ENCODE measurements around the gene NPAT. TPM values are rescaled to one million over a fixed set of nuclear protein-coding genes. Genes with fewer than 3 reads are reported as not detected.

The NPAT gene
- total and polyA plus RNA-seq, 2 of the 13 experiments (the other 11 are each of a cell fraction or from before 2014, with no cell fraction given): 4.4 to 11.2 TPM

GRCh38 chr11:108121274-108122155 is 100.9 kb downstream of the NPAT start, which contains the start of gene ACAT1 (continued):
- TF ChIP-seq, protein P1, sequence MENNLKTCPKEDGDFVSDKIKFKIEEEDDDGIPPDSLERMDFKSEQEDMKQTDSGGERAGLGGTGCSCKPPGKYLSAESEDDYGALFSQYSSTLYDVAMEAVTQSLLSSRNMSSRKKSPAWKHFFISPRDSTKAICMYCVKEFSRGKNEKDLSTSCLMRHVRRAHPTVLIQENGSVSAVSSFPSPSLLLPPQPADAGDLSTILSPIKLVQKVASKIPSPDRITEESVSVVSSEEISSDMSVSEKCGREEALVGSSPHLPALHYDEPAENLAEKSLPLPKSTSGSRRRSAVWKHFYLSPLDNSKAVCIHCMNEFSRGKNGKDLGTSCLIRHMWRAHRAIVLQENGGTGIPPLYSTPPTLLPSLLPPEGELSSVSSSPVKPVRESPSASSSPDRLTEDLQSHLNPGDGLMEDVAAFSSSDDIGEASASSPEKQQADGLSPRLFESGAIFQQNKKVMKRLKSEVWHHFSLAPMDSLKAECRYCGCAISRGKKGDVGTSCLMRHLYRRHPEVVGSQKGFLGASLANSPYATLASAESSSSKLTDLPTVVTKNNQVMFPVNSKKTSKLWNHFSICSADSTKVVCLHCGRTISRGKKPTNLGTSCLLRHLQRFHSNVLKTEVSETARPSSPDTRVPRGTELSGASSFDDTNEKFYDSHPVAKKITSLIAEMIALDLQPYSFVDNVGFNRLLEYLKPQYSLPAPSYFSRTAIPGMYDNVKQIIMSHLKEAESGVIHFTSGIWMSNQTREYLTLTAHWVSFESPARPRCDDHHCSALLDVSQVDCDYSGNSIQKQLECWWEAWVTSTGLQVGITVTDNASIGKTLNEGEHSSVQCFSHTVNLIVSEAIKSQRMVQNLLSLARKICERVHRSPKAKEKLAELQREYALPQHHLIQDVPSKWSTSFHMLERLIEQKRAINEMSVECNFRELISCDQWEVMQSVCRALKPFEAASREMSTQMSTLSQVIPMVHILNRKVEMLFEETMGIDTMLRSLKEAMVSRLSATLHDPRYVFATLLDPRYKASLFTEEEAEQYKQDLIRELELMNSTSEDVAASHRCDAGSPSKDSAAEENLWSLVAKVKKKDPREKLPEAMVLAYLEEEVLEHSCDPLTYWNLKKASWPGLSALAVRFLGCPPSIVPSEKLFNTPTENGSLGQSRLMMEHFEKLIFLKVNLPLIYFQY (CRISPR knock-in tag; IDR thresholded peaks at IDR 0.05; ENCODE audit: borderline replicate concordance): peak; percentile 61; the same call in 1 of the 2 replicates
- TF ChIP-seq MAFF (IDR thresholded peaks at IDR 0.05; ENCODE audit: low read depth, low read length): no peak
- 0 out of 2 replicates have a peak, but pooled peaks have one; percentile 34 for TF ChIP-seq ZSCAN5A (CRISPR knock-in tag; IDR thresholded peaks at IDR 0.05; ENCODE audit: borderline replicate concordance)
- TF ChIP-seq ZNF530 (CRISPR knock-in tag; IDR thresholded peaks at IDR 0.05; ENCODE audit: low read depth): no peak
- TF ChIP-seq ZBTB1 (CRISPR knock-in tag; IDR thresholded peaks at IDR 0.05; ENCODE audit: borderline replicate concordance): no peak
- TF ChIP-seq, protein P2, sequence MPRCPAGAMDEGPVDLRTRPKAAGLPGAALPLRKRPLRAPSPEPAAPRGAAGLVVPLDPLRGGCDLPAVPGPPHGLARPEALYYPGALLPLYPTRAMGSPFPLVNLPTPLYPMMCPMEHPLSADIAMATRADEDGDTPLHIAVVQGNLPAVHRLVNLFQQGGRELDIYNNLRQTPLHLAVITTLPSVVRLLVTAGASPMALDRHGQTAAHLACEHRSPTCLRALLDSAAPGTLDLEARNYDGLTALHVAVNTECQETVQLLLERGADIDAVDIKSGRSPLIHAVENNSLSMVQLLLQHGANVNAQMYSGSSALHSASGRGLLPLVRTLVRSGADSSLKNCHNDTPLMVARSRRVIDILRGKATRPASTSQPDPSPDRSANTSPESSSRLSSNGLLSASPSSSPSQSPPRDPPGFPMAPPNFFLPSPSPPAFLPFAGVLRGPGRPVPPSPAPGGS (CRISPR knock-in tag; IDR thresholded peaks at IDR 0.05): peak; percentile 74; the same call in 1 of the 2 replicates
- TF ChIP-seq GPN1 (CRISPR knock-in tag; IDR thresholded peaks at IDR 0.05; ENCODE audit: borderline replicate concordance): no peak
- no peak for TF ChIP-seq PCBP1 (IDR thresholded peaks at IDR 0.05; ENCODE audit: borderline replicate concordance, low read depth, low read length)
- TF ChIP-seq, protein P3, sequence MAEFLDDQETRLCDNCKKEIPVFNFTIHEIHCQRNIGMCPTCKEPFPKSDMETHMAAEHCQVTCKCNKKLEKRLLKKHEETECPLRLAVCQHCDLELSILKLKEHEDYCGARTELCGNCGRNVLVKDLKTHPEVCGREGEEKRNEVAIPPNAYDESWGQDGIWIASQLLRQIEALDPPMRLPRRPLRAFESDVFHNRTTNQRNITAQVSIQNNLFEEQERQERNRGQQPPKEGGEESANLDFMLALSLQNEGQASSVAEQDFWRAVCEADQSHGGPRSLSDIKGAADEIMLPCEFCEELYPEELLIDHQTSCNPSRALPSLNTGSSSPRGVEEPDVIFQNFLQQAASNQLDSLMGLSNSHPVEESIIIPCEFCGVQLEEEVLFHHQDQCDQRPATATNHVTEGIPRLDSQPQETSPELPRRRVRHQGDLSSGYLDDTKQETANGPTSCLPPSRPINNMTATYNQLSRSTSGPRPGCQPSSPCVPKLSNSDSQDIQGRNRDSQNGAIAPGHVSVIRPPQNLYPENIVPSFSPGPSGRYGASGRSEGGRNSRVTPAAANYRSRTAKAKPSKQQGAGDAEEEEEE (CRISPR knock-in tag; IDR thresholded peaks at IDR 0.05; ENCODE audit: borderline replicate concordance): peak; percentile 49; the same call in 1 of the 2 replicates
- TF ChIP-seq AFF4 (CRISPR knock-in tag; IDR thresholded peaks at IDR 0.05): 0 out of 2 replicates have a peak, but pooled peaks have one; percentile 40
- TF ChIP-seq BRCA1 (CRISPR knock-in tag; IDR thresholded peaks at IDR 0.05): no peak
- TF ChIP-seq MEIS1 (CRISPR knock-in tag; IDR thresholded peaks at IDR 0.05; ENCODE audit: borderline replicate concordance): peak; percentile 49; the same call in 1 of the 2 replicates
- 0 out of 2 replicates have a peak, but pooled peaks have one; percentile 27 for TF ChIP-seq ZNF383 (CRISPR knock-in tag; IDR thresholded peaks at IDR 0.05; ENCODE audit: borderline replicate concordance)
- no peak for TF ChIP-seq RORA (CRISPR knock-in tag; IDR thresholded peaks at IDR 0.05)

Data from HepG2 (cell line).